H54 (cell line): ENCODE data around the gene DACH1.

Source experiments
- DNase-seq: peaks from one replicate; pipeline ENCODE4 v3.0.0; 2011; ENCODE audit warnings: low spot score, mixed read lengths; ENCODE audit not compliant: insufficient read length
- FAIRE-seq: peaks from 3 replicates; lab custom pipeline; 2011; peaks lifted over from hg19 to GRCh38; lab: Jason Lieb, UNC
- POLR2A ChIP-seq: IDR thresholded peaks from 2 replicates; pipeline ENCODE4 v1.6.1; 2011; ENCODE audit warnings: low read depth, mild to moderate bottlenecking, low read length

Gene DACH1

DNA sequence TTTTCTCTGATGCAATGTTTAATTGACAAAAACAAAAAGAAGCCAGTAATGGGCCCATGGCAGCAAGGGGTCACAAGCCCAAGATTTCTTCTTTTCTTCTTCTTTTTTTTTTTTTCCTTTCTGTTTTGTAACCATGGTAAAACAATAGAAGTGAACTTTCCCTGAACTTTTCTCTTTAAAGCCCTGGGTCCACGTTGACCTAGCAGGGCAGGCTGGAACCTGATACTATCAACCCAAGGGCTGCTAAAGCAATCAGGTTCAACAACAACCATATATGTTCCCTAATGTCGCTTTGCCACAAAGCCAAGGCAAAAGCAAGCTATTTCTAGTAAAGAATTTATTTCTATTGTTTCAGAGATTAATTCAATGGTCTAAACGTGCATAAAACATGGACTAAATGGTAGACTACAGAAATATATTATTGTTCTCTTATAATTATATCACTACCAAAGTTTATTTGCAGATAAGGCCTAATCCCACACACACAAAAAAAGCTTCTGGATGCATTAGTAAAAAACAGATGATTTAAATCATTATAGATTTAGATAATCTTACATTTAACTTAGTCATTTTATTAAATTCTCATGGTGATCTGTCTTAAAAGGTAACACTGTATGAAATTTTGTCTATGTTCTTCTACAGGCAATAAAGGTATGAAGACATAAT is 153.9 kb downstream of the DACH1 start:
- DNase-seq (no peak), FAIRE-seq (no peak)
- no peak for TF ChIP-seq POLR2A

DNA sequence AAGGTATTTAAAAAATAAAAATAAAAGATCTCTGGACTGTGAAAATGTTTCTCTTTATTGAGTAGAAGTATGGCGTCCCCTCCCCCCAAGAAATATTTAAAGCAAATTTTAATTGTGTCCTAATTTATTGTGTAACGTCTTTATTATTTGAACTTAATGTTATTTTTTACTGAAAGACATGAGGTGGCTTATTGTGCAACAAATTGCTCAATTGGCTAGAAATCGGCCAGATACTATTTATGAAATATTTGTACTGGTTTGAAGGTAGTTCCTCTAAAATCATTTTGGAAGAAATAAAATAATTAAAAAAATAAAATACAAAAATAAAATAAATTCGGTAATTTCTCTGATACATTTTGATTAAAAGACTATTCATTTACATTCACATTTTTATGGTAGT is 162.3 kb downstream of the DACH1 start:
- no peak for TF ChIP-seq POLR2A
- FAIRE-seq (no peak), DNase-seq (no peak)

DNA sequence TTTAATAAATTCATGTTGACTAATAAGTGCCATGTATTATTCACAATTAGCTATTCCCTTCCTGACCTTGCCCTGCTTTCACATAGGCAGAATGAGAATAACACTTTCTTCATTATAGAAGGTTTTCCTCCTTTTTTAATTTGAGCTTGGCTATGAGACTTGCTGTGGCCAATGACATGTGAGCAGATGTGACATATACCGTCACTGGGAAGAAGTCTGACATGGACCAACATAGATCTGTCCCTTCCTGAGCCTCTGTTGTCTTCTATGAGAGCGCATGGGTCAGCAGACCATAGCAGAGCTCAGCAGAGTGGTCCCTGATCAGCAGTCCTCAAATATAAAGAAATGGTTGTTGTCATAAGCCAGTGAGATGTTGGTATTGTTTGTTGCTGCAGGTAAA is 163.9 kb downstream of the DACH1 start:
- no peak for TF ChIP-seq POLR2A
- FAIRE-seq (no peak), DNase-seq (no peak)

DNA sequence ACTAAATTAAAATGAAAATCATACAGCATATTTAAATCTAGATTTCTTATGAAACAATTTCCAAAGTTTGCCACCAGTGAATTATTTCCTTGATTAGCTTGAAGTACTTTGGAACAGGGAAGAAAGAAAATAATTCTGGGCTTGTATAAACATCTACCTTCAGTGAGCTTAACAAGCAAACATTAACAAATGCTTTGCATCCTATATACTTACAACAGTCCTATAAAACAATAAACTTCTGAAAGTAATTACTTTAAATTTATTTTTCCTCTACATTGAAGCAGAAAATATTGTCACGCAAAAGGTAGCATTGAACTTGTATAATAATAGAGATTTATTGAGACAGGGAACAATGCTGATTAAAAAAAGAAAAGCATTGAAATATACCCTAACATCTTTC is 164.8 kb downstream of the DACH1 start:
- DNase-seq: no peak
- no peak for FAIRE-seq
- no peak for TF ChIP-seq POLR2A

DNA sequence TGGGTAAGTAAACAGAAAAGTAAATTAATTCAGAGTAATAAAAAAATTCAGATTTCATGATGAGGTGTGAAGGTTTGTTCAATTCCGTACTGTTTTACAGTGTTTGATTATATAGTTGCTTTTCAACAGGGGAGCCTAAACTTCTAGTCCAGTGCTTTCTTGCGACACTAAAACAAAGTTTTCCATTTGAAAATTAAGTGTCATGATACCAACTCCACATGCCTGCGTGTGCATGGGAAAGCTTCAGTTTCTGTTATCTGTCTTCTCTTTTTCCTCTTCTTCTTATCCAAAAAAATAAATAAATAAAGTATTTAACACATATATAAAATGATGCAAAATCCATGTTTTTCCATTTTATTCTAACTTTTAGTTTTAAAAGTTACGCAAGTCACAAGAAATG is 165.3 kb downstream of the DACH1 start:
- DNase-seq: no peak
- no peak for FAIRE-seq

DNA sequence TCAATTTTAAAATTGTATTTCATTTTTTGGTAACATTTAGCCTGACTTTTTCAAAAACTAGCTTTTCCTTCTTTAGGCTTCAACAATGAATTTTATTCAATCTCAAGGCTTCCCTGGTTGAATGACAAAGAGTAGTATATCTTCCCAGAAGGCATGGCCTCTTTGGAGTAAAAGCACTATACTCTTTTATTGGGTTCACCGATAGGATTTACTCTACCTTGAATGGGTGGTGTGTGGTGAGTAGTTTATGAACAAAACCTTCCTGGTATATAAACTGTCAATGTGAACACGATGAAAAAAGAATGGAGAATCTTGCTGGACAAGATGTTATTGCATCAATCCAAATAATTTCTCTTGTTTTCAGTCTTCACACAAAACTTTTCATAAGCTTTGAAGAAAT is 167.7 kb downstream of the DACH1 start:
- no peak for TF ChIP-seq POLR2A
- no peak for FAIRE-seq
- DNase-seq: no peak

More for the DNA sequence above, 165.3 kb downstream of the DACH1 start:
- TF ChIP-seq POLR2A: no peak

DNA sequence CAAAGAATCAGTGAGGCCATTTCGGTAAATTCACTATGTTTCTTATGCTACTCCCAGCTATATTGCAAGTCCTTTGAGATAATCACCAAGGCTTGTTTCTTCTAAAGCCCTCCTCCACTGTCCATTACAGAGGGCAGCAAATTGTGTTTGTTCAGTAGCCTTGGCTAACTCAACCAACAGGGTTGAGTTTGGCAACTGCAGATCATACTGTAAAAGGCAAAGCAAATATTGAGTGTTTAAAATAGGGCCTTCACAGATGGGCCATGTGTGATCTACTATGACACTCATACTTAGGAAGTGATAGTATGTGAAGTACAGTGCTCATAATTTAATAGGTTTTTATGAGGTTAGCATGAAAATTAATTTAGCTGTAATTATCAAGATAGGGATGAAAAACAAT is 171.3 kb downstream of the DACH1 start:
- TF ChIP-seq POLR2A: no peak
- no peak for DNase-seq
- FAIRE-seq: no peak

DNA sequence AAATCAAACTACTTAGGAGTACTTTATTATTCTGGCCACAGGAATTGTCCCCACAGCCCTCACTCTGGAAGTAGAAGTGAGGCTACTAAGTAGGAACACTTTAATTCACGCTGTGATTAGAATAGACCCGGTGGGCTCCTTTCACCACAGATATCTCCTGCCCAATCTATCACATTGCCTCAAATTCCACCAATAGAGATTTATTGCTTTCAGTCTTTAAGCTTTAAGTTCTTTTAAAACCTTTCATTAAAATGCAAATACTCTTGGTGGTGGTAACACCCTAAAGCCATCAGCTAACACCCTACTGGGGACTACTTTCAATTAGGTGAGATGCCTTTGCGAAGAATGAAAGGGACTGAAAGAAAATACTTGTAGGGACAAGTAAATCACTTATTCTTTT is 181.9 kb downstream of the DACH1 start:
- FAIRE-seq: no peak
- TF ChIP-seq POLR2A: no peak
- DNase-seq: no peak

DNA sequence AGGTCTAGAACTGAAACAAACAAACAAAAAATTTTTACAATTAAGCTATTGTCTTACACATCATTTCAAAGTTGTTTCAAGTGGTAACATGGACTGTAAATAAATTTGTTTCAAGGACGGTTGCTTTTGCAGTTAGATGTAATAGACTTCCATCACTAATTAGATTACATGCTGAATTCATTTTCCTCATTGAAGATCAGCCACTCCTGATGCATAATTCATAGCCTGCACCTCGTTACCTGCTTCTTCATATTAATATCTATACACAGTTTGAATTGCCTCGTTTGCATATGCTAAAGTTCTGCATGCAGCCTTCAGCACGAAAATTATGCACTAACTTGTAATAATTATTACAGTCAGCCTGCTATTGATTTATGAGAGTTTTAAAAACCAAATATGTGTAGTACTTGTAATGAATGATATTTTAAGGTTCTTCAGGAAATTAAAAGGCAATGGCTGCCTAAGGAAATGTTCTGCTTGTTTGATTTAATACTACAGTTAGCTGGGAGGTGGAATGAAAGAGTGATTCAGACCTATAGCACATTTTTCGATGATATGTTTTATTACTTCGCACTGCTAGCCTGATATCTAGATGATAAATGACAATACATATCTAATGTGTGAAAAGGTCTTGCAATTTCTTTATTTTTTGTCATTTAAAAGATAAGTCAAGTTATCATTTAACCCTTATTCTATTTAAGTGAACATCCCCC is 184.9 kb downstream of the DACH1 start:
- no peak for TF ChIP-seq POLR2A
- DNase-seq (no peak), FAIRE-seq (no peak)

DNA sequence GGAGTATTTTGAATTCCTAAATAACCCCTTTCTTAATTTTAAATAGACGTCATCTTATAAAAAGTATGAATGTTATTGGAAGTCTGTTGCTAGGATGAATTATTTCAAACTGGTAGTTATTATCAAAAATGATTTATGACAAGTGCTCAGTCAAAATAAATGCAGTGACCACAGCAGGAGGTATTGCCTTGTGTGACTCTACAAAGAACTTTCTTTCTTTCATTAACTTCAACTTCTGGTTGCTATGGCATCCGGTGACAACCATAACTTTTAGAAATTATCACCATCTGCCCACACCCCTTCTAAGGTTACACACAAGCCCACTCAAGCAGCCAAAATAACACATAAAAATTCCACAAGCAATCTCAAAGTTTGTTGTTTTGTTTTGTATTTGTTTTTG is 189.9 kb downstream of the DACH1 start:
- TF ChIP-seq POLR2A: no peak
- DNase-seq: no peak
- no peak for FAIRE-seq

DNA sequence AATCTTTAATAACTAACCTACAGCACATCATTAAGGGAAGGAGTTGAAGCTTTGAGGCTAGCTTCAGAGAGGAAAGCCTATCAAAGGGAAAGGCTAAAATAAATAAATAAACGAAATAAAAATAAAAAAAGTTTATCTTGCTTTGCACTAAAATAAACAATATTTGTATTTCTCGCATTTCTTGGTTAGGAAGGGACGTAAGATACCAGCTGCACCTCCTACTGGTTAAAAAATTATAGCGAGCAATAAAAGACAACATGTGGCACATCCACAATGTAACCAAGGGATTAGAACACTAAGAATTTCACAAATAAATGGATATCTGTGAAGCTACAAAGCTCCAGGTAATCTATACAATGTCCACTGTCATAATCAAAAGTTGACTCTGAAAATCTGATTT is 194.5 kb downstream of the DACH1 start:
- FAIRE-seq (no peak), DNase-seq (no peak)
- TF ChIP-seq POLR2A: no peak

DNA sequence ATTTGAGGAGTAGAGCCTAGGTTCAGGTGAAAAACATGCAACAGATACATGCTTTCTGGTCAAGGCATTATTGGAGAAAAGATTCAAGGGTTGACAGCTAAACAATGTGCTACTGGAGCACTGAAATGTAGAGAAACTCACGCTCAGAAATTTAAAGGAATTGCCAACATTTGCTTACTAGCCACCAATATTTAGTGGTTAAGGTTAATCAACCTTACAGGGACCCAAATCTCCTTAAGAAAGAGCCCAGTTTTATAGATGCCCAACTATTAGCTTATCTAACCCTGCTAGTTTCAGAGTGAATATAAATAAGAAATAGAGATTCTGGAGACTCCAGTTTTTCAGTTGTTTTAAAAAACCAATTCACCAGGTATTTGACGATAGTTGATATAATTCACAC is 203.6 kb downstream of the DACH1 start:
- TF ChIP-seq POLR2A: no peak
- no peak for DNase-seq
- no peak for FAIRE-seq

DNA sequence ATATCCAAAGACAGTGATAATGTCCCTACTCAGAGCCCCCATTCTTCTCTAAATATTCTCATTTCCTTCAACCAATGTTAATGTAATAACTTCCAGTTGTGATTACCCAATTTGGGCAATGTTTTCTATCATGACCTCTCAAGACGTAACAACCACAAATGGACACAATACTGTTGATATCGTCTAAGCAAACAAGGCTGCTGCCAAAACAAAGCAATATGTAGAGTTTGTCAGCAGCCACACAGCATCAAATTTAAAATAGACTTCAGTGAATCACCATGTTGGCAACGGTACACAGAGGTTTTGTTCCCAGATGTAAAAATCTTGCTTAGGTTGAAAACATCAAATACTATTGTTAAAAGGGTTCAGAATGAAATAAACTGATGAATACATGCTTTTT is 205.1 kb downstream of the DACH1 start:
- DNase-seq: no peak
- no peak for FAIRE-seq
- TF ChIP-seq POLR2A: no peak

DNA sequence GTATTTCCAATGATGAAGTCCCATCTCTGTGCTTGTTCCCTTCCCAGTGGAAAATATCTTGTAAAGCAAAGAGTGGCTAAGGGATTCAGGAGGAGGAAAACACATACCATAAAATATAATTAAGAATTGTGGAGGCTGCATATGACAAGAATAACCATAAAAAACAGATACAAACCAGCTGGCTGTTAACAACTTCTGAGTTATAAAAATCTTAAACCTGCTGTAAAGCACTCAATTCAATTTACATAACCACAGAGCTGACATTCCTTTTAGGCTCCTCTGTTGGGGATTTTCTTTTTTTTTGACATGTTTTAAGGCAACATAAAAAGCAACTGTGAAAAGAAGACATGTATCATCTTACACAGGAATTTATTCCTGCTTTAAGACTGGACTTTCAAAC is 207.6 kb downstream of the DACH1 start:
- no peak for FAIRE-seq
- no peak for TF ChIP-seq POLR2A
- no peak for DNase-seq

DNA sequence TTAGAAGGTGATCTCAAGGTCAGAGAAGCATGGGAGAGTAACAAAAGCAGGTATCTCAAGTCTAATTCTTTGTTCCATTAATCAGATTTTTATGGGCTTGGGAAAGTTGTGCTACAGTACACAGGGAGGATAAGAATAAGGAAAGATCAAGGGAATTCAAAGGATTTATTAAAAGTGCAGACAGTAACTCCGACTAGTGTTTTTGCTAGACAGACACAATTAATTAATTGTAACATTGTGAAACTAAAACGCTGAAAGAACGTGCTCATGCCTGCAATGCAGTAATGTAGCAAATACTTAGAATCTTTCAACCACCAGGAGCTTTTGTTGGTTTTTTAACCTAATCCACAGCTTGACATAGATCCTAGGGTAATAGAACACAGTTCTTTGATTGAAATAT is 221.5 kb downstream of the DACH1 start:
- TF ChIP-seq POLR2A: no peak
- FAIRE-seq (no peak), DNase-seq (no peak)
